K562 (cell line): ENCODE measurements around the gene XIRP1. TPM values are rescaled to one million over a fixed set of nuclear protein-coding genes. Genes with fewer than 3 reads are reported as not detected.

Experiments used
- FOXA1 ChIP-seq: fragments of 450-650 bp; IDR thresholded peaks from 2 replicates; pipeline ENCODE4 v1.6.1; 2016; ENCODE audit warnings: mild to moderate bottlenecking, borderline replicate concordance
- RBM25 ChIP-seq: fragments of 200-400 bp; formaldehyde crosslinking; IDR thresholded peaks from 2 replicates; pipeline ENCODE4 v1.6.1; 2018; ENCODE audit warnings: low read length, low read depth, moderate library complexity; ENCODE audit not compliant: severe bottlenecking
- RFX5 ChIP-seq: IDR thresholded peaks from 2 replicates; pipeline ENCODE4 v1.6.1; 2011; ENCODE audit warnings: low read depth, mild to moderate bottlenecking, improper control_type of control experiment, low read length
- SREBF2 ChIP-seq: sonication (generic); formaldehyde crosslinking; IDR thresholded peaks from 2 replicates; pipeline ENCODE4 v1.4.0; 2020; ENCODE audit warnings: mild to moderate bottlenecking, missing genetic modification reagents
- TFAM ChIP-seq: fragments of 250-450 bp; sonication (Bioruptor Pico); conservative IDR thresholded peaks from 2 replicates; pipeline ENCODE4 v1.5.0; 2021; ENCODE audit warnings: mild to moderate bottlenecking, moderate library complexity
- ZNF124 ChIP-seq: sonication (generic); formaldehyde crosslinking; IDR thresholded peaks from 2 replicates; pipeline ENCODE4 v1.8.1; 2022; ENCODE audit warnings: missing genetic modification reagents
- ZNF175 ChIP-seq: fragments of 200-800 bp; sonication (Bioruptor generic); IDR thresholded peaks from 2 replicates; pipeline ENCODE4 v1.6.1; 2016; ENCODE audit warnings: low read depth, mild to moderate bottlenecking, missing genetic modification characterization, missing compliant biosample characterization
- polyA plus RNA-seq, 8 experiments: library from polyadenylated mRNA; depleted of rRNA in 4 of 8; stranded (reverse) in 5 of 8; unstranded in 3 of 8; fragments of >200 nt; fragmentation: Nextera tagmentation in 2 of 8; fragmentation: Illumina TruSeq in 1 of 8; extraction: Ambion mirVana in 2 of 8; extraction: Trizol in 1 of 8; gene quantifications; 2 replicates each; pipeline versions ENCODE4 v1.2.1 to v1.2.3, GENCODE V29; 2011 to 2014; ENCODE audit warnings: inconsistent platforms in 1 of 8, missing spikeins in 1 of 8
- total RNA-seq, 7 experiments: library from RNA; depleted of rRNA in 6 of 7; stranded (reverse); fragments of >200 nt in 6 of 7; fragmentation: Illumina TruSeq in 2 of 7; extraction: Trizol in 2 of 7; gene quantifications; 2 replicates each; pipeline versions ENCODE4 v1.2.1 to v1.2.3, GENCODE V29; 2011 to 2021; ENCODE audit warnings: low replicate concordance in 1 of 7
- TF ChIP-seq, protein P1 (sequence below): IDR thresholded peaks from 2 replicates; pipeline ENCODE4 v1.6.1; 2011; ENCODE audit warnings: borderline replicate concordance, low read depth, mild to moderate bottlenecking, moderate library complexity, low read length; ENCODE audit not compliant: insufficient read depth, poor library complexity, severe bottlenecking
- TF ChIP-seq, protein P2 (sequence below), 2 experiments: fragments of 450-650 bp; IDR thresholded peaks; 2 replicates each; pipeline ENCODE4 v1.6.1; 2018; ENCODE audit warnings: mild to moderate bottlenecking in 2 of 2, low read depth in 1 of 2; ENCODE audit not compliant: partially characterized antibody in 2 of 2
- TF ChIP-seq, protein P3 (sequence below): fragments of 250-450 bp; sonication (Bioruptor Pico); IDR thresholded peaks from 2 replicates; pipeline ENCODE4 v1.4.0; 2020
- TF ChIP-seq, protein P4 (sequence below), 2 experiments: fragments of 250-450 bp in 1 of 2; fragments of 450-650 bp in 1 of 2; sonication (Bioruptor Pico) in 1 of 2; IDR thresholded peaks; 2 replicates each; pipeline versions ENCODE4 v1.6.1 to v1.8.0; 2016 to 2021; ENCODE audit warnings: mild to moderate bottlenecking in 2 of 2, moderate library complexity in 2 of 2, missing compliant biosample characterization in 1 of 2, missing genetic modification characterization in 1 of 2
- TF ChIP-seq, protein P5 (sequence below): fragments of 250-450 bp; sonication (Bioruptor Pico); IDR thresholded peaks from 2 replicates; pipeline ENCODE4 v1.4.0; 2020

XIRP1 gene
- total and polyA plus RNA-seq, 9 of the 15 experiments (the other 6 are each of a cell fraction or from before 2014, with no cell fraction given): 0.03 to 0.27 (median 0.08) TPM; not detected in 3

DNA sequence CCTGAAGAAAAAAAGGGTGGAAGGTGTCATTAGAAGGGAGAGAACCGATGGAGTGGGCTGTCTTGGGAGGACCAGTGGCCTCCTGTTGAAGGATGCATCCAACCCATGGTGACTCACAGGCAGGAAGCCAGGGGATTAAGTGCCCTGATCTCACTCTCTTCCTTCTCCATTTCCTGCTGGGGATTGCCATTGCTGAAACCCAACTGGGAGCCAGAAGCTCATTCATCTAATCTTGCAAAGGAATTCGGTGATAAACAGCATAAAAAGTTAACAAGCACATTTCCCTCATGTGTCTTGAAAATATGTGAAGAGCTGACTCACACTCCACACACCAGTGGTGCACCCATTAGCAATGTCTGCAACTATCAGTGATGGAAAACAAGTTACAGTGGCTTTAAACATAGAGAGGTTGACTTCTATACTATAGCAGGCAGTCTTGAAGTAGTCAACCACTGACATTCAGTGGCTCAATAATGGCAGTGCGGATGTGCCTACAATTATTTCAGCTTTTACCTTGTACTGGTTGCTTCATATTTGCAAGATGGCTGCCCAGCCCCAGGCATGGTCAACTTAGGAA lies 26.2 kb downstream of the XIRP1 start (continued):
- TF ChIP-seq, protein P1, sequence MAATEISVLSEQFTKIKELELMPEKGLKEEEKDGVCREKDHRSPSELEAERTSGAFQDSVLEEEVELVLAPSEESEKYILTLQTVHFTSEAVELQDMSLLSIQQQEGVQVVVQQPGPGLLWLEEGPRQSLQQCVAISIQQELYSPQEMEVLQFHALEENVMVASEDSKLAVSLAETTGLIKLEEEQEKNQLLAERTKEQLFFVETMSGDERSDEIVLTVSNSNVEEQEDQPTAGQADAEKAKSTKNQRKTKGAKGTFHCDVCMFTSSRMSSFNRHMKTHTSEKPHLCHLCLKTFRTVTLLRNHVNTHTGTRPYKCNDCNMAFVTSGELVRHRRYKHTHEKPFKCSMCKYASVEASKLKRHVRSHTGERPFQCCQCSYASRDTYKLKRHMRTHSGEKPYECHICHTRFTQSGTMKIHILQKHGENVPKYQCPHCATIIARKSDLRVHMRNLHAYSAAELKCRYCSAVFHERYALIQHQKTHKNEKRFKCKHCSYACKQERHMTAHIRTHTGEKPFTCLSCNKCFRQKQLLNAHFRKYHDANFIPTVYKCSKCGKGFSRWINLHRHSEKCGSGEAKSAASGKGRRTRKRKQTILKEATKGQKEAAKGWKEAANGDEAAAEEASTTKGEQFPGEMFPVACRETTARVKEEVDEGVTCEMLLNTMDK: no peak
- TF ChIP-seq, protein P2, sequence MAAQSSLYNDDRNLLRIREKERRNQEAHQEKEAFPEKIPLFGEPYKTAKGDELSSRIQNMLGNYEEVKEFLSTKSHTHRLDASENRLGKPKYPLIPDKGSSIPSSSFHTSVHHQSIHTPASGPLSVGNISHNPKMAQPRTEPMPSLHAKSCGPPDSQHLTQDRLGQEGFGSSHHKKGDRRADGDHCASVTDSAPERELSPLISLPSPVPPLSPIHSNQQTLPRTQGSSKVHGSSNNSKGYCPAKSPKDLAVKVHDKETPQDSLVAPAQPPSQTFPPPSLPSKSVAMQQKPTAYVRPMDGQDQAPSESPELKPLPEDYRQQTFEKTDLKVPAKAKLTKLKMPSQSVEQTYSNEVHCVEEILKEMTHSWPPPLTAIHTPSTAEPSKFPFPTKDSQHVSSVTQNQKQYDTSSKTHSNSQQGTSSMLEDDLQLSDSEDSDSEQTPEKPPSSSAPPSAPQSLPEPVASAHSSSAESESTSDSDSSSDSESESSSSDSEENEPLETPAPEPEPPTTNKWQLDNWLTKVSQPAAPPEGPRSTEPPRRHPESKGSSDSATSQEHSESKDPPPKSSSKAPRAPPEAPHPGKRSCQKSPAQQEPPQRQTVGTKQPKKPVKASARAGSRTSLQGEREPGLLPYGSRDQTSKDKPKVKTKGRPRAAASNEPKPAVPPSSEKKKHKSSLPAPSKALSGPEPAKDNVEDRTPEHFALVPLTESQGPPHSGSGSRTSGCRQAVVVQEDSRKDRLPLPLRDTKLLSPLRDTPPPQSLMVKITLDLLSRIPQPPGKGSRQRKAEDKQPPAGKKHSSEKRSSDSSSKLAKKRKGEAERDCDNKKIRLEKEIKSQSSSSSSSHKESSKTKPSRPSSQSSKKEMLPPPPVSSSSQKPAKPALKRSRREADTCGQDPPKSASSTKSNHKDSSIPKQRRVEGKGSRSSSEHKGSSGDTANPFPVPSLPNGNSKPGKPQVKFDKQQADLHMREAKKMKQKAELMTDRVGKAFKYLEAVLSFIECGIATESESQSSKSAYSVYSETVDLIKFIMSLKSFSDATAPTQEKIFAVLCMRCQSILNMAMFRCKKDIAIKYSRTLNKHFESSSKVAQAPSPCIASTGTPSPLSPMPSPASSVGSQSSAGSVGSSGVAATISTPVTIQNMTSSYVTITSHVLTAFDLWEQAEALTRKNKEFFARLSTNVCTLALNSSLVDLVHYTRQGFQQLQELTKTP (IDR thresholded peaks at IDR 0.05; ENCODE audit: low read depth in 1 of 2, partially characterized antibody in 2 of 2): peak in 1 of 2 experiments; percentile 29
- TF ChIP-seq, protein P3, sequence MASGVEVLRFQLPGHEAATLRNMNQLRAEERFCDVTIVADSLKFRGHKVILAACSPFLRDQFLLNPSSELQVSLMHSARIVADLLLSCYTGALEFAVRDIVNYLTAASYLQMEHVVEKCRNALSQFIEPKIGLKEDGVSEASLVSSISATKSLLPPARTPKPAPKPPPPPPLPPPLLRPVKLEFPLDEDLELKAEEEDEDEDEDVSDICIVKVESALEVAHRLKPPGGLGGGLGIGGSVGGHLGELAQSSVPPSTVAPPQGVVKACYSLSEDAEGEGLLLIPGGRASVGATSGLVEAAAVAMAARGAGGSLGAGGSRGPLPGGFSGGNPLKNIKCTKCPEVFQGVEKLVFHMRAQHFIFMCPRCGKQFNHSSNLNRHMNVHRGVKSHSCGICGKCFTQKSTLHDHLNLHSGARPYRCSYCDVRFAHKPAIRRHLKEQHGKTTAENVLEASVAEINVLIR (CRISPR knock-in tag): no peak
- no peak for TF ChIP-seq ZNF124 (CRISPR knock-in tag)
- TF ChIP-seq, protein P4, sequence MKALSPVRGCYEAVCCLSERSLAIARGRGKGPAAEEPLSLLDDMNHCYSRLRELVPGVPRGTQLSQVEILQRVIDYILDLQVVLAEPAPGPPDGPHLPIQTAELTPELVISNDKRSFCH (CRISPR knock-in tag; IDR thresholded peaks at IDR 0.05): no peak
- TF ChIP-seq, protein P4 (tag; IDR thresholded peaks at IDR 0.05): no peak
- no peak for TF ChIP-seq FOXA1
- no peak for TF ChIP-seq RBM25
- TF ChIP-seq TFAM (CRISPR knock-in tag): no peak
- no peak for TF ChIP-seq SREBF2 (CRISPR knock-in tag)
- TF ChIP-seq, protein P5, sequence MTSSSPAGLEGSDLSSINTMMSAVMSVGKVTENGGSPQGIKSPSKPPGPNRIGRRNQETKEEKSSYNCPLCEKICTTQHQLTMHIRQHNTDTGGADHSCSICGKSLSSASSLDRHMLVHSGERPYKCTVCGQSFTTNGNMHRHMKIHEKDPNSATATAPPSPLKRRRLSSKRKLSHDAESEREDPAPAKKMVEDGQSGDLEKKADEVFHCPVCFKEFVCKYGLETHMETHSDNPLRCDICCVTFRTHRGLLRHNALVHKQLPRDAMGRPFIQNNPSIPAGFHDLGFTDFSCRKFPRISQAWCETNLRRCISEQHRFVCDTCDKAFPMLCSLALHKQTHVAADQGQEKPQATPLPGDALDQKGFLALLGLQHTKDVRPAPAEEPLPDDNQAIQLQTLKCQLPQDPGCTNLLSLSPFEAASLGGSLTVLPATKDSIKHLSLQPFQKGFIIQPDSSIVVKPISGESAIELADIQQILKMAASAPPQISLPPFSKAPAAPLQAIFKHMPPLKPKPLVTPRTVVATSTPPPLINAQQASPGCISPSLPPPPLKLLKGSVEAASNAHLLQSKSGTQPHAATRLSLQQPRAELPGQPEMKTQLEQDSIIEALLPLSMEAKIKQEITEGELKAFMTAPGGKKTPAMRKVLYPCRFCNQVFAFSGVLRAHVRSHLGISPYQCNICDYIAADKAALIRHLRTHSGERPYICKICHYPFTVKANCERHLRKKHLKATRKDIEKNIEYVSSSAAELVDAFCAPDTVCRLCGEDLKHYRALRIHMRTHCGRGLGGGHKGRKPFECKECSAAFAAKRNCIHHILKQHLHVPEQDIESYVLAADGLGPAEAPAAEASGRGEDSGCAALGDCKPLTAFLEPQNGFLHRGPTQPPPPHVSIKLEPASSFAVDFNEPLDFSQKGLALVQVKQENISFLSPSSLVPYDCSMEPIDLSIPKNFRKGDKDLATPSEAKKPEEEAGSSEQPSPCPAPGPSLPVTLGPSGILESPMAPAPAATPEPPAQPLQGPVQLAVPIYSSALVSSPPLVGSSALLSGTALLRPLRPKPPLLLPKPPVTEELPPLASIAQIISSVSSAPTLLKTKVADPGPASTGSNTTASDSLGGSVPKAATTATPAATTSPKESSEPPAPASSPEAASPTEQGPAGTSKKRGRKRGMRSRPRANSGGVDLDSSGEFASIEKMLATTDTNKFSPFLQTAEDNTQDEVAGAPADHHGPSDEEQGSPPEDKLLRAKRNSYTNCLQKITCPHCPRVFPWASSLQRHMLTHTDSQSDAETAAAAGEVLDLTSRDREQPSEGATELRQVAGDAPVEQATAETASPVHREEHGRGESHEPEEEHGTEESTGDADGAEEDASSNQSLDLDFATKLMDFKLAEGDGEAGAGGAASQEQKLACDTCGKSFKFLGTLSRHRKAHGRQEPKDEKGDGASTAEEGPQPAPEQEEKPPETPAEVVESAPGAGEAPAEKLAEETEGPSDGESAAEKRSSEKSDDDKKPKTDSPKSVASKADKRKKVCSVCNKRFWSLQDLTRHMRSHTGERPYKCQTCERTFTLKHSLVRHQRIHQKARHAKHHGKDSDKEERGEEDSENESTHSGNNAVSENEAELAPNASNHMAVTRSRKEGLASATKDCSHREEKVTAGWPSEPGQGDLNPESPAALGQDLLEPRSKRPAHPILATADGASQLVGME (CRISPR knock-in tag): peak; percentile 71; the same call in 1 of the 2 replicates
- no peak for TF ChIP-seq RFX5
- no peak; the same call in 1 of the 2 replicates for TF ChIP-seq ZNF175 (CRISPR knock-in tag)
